ENCODE data around the gene GPR26.
A peak's percentile ranks its signal among the peaks of the same experiment; 100 is the strongest.

Gene GPR26

GRCh38 chr10:123636598-123637325 is 29.4 kb upstream of the GPR26 start:
- TF ChIP-seq ZFX (IDR thresholded peaks at IDR 0.05; ENCODE audit: borderline replicate concordance) (no peak), CTCF (IDR thresholded peaks at IDR 0.05) (no peak)
- no peak overlapping the region for H3K27ac ChIP-seq

- no peak overlapping the region for H3K27ac ChIP-seq
- TF ChIP-seq CTCF (IDR thresholded peaks at IDR 0.05) (no peak), ZFX (IDR thresholded peaks at IDR 0.05; ENCODE audit: borderline replicate concordance) (no peak)
These were observed 28.8 kb upstream of the GPR26 start for GRCh38 chr10:123637326-123637880.

- H3K27ac ChIP-seq, result no peak overlapping the region
- no peak for TF ChIP-seq CTCF (IDR thresholded peaks at IDR 0.05)
- TF ChIP-seq ZFX (IDR thresholded peaks at IDR 0.05; ENCODE audit: borderline replicate concordance), result no peak
These were observed 27.0 kb upstream of the GPR26 start for GRCh38 chr10:123639131-123639530.

- TF ChIP-seq ZFX (IDR thresholded peaks at IDR 0.05; ENCODE audit: borderline replicate concordance), result no peak
- no peak for TF ChIP-seq CTCF (IDR thresholded peaks at IDR 0.05)
These were observed 26.1 kb upstream of the GPR26 start for GRCh38 chr10:123640016-123640535.

GRCh38 chr10:123642293-123642692 is 23.9 kb upstream of the GPR26 start:
- no peak overlapping the region for H3K27ac ChIP-seq
- TF ChIP-seq CTCF (IDR thresholded peaks at IDR 0.05) (no peak), ZFX (IDR thresholded peaks at IDR 0.05; ENCODE audit: borderline replicate concordance) (no peak)

More at GRCh38 chr10:123640016-123640535, 26.1 kb upstream of the GPR26 start:
- H3K27ac ChIP-seq, result no peak overlapping the region

GRCh38 chr10:123642697-123643096 is 23.5 kb upstream of the GPR26 start:
- peak; percentile 25 for TF ChIP-seq CTCF (IDR thresholded peaks at IDR 0.05)
- TF ChIP-seq ZFX (IDR thresholded peaks at IDR 0.05; ENCODE audit: borderline replicate concordance), result no peak

GRCh38 chr10:123643315-123643714 is 22.8 kb upstream of the GPR26 start:
- TF ChIP-seq CTCF (IDR thresholded peaks at IDR 0.05) (no peak), ZFX (IDR thresholded peaks at IDR 0.05; ENCODE audit: borderline replicate concordance) (no peak)
- H3K27ac ChIP-seq, result no peak overlapping the region

More at GRCh38 chr10:123642697-123643096, 23.5 kb upstream of the GPR26 start:
- H3K27ac ChIP-seq, result no peak overlapping the region
